SU-DHL-6 (cell line): Measurements from ENCODE around the gene COQ8B.

Experiments
- EZH2phosphoT487 ChIP-seq: fragments of 200-600 bp; sonication (generic), shearing (Covaris generic); conservative IDR thresholded peaks from 2 replicates; pipeline ENCODE4 v1.6.1; 2018; ENCODE audit warnings: mild to moderate bottlenecking, antibody characterized with exemption, low read length, moderate library complexity, mixed read lengths
- TF ChIP-seq, protein P1 (sequence below): fragments of 200-600 bp; sonication (generic); IDR thresholded peaks from one replicate; pipeline ENCODE4 v1.5.1; 2017; ENCODE audit warnings: antibody characterized with exemption, mild to moderate bottlenecking, low read length, moderate library complexity; ENCODE audit not compliant: insufficient read depth, poor library complexity, severe bottlenecking

DNA sequence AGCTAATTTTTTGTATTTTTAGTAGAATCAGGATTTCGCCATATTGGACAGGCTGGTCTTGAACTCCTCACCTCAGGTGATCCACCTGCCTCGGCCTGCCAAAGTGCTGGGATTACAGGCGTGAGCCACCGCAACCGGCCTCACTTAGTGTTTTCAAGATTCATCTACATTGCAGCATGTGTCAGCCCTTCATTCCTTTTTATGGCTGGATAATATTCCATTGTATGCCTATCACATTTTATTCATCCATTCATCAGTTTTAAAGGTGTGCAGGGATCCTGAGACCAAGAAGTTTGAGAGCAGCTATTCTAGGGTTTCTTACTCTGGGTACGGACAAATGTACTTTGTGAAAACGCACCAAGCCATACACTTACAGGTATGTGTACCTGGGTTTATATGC lies 9.1 kb downstream of the COQ8B start:
- TF ChIP-seq, protein P1, sequence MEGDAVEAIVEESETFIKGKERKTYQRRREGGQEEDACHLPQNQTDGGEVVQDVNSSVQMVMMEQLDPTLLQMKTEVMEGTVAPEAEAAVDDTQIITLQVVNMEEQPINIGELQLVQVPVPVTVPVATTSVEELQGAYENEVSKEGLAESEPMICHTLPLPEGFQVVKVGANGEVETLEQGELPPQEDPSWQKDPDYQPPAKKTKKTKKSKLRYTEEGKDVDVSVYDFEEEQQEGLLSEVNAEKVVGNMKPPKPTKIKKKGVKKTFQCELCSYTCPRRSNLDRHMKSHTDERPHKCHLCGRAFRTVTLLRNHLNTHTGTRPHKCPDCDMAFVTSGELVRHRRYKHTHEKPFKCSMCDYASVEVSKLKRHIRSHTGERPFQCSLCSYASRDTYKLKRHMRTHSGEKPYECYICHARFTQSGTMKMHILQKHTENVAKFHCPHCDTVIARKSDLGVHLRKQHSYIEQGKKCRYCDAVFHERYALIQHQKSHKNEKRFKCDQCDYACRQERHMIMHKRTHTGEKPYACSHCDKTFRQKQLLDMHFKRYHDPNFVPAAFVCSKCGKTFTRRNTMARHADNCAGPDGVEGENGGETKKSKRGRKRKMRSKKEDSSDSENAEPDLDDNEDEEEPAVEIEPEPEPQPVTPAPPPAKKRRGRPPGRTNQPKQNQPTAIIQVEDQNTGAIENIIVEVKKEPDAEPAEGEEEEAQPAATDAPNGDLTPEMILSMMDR, result no peak
- TF ChIP-seq EZH2phosphoT487, result no peak
